Pancreas (tissue), 10 donors: ENCODE measurements around the gene PNPLA1. TPM values are rescaled to one million over a fixed set of nuclear protein-coding genes. Genes with fewer than 3 reads are reported as not detected.

Experiments used
- ATAC-seq, 4 donors: fragments of 200-7000 bp; cut with Tn5 transposase; one replicate each; pipeline versions ENCODE4 v1.8.0 to v1.9.1; 2020; ENCODE audit warnings: mild to moderate bottlenecking in 4 of 4, moderate library complexity in 4 of 4
- DNase-seq, 6 donors: peaks; one replicate each; pipeline ENCODE4 v3.0.0-alpha.2; 2020
- FAIRE-seq: peaks from 2 replicates; lab custom pipeline; 2012; peaks lifted over from hg19 to GRCh38; lab: Jason Lieb, UNC
- H3K27ac ChIP-seq, 4 donors: fragments of 200-600 bp; sonication (generic); 1 replicate in 3 of 4; 2 replicates in 1 of 4; pipeline versions ENCODE4 v1.5.0 to v1.8.0; 2020
- H3K27me3 ChIP-seq, 4 donors: fragments of 200-600 bp; one replicate each; pipeline ENCODE4 v1.8.0; 2021
- H3K36me3 ChIP-seq, 3 donors: fragments of 200-600 bp; sonication (generic) in 1 of 3; one replicate each; pipeline versions ENCODE4 v1.5.0 to v1.8.0; 2020 to 2021
- H3K4me1 ChIP-seq, 3 donors: fragments of 200-600 bp; one replicate each; pipeline ENCODE4 v1.8.0; 2021
- H3K4me3 ChIP-seq, 4 donors: fragments of 200-600 bp; sonication (generic) in 2 of 4; one replicate each; pipeline versions ENCODE4 v1.5.0 to v1.8.0; 2020 to 2021
- H3K9me3 ChIP-seq, 4 donors: fragments of 200-600 bp; one replicate each; pipeline ENCODE4 v1.8.0; 2021
- CTCF ChIP-seq, 4 donors: fragments of 200-600 bp; sonication (generic) in 3 of 4; IDR thresholded peaks; one replicate each; pipeline versions ENCODE4 v1.5.0 to v1.8.0; 2021; ENCODE audit warnings: antibody characterized with exemption in 4 of 4
- WGBS, 2 donors: extraction: QIAGEN DNeasy Blood & Tissue Kit; methylation state at CpG; one replicate each; pipeline ENCODE4 v1.1.7; 2013; 5-methylcytosine and 5-hydroxymethylcytosine counted together
- intact Hi-C, 3 donors: fragments of 100-400 bp; cut with DNase I; formaldehyde crosslinking; loops; one replicate each; pipeline versions ENCODE4 v1.11.1 to v1.14.2; 2022
- polyA plus RNA-seq, 2 donors: library from polyadenylated mRNA; stranded (reverse); fragments of 200-250 nt; gene quantifications; one replicate each; pipeline ENCODE4 v1.2.3, GENCODE V29; 2013
- total RNA-seq, 6 donors: library from RNA; stranded (reverse); fragmentation: NEBNext Ultra II Directional in 4 of 6; extraction: Animal tissue kit (Norgen Biotek cat#: 25700) in 4 of 6; gene quantifications; one replicate each; pipeline versions ENCODE4 v1.2.1 to v1.2.4, GENCODE V29; 2021 to 2023
- donor health status: healthy with polysubstance abuse.
- donor health status: DM: no; HTN: no; CAD: no; lungs with moderate emphysema.
- donor health status: DM: no; HTN: no; CAD: no.
- donor health status: control.
- donor health status: control.
- donor health status: Bipolar disorder and iron deficiency.
- donor health status: DM: yes; HTN: yes; CAD: no.
- donor health status: DM: no; HTN: no; CAD: no.
- donor health status: DM: no; HTN: no; CAD: no.
- donor health status: DM: yes; HTN: yes; CAD: no.

PNPLA1 gene
- total and polyA plus RNA-seq, 8 donors, result 0.12 TPM; not detected in 7

GRCh38 chr6:36314221-36315014 lies 44.6 kb downstream of the PNPLA1 start:
- Histone ChIP-seq H3K36me3 (no peaks in the 10 kb centered on the region), H3K9me3 (no peaks in the 10 kb centered on the region), H3K27ac (no peak overlapping the region), H3K27me3 (no peaks in the 10 kb centered on the region), H3K4me1 (peaks cover 0 to 6% (median 0%) of the 10 kb centered on the region in 3 donors), H3K4me3 (no peak overlapping the region)
- FAIRE-seq (no peak), DNase-seq (no peak), ATAC-seq (peak in 2 of 4 donors; percentile 28 to 49)
- no peak for TF ChIP-seq CTCF (IDR thresholded peaks at IDR 0.05)
- 82 to 86% methylated on average over 3 of the region's 3 CpGs for WGBS, 2 donors
- intact Hi-C loops, result no loop called here

GRCh38 chr6:36315921-36316320 lies 46.1 kb downstream of the PNPLA1 start:
- 77 to 81% methylated on average over 5 of the region's 5 CpGs for WGBS, 2 donors
- FAIRE-seq (no peak), ATAC-seq (peak in 2 of 4 donors; percentile 23 to 33), DNase-seq (no peak)
- H3K27me3 ChIP-seq, result no peaks in the 10 kb centered on the region
- peaks cover 0 to 7% (median 0%) of the 10 kb centered on the region in 3 donors for H3K4me1 ChIP-seq
- TF ChIP-seq CTCF (IDR thresholded peaks at IDR 0.05), result no peak
- H3K36me3 ChIP-seq, result no peaks in the 10 kb centered on the region
- H3K9me3 ChIP-seq, result no peaks in the 10 kb centered on the region
- intact Hi-C loops, result no loop called here
- no peak overlapping the region for H3K4me3 ChIP-seq
- no peak overlapping the region for H3K27ac ChIP-seq

- Histone ChIP-seq H3K4me3 (no peak overlapping the region), H3K4me1 (peaks cover 0 to 7% (median 0%) of the 10 kb centered on the region in 3 donors), H3K9me3 (no peaks in the 10 kb centered on the region), H3K27me3 (no peaks in the 10 kb centered on the region), H3K36me3 (no peaks in the 10 kb centered on the region), H3K27ac (no peak overlapping the region)
- no peak for ATAC-seq
- 86 to 89% methylated on average over 2 of the region's 2 CpGs for WGBS, 2 donors
- DNase-seq, result no peak
- FAIRE-seq, result no peak
- intact Hi-C loops, result no loop called here
- TF ChIP-seq CTCF (IDR thresholded peaks at IDR 0.05), result no peak
Measured at GRCh38 chr6:36317623-36318022, 47.8 kb downstream of the PNPLA1 start.

GRCh38 chr6:36318690-36319435 lies 49.0 kb downstream of the PNPLA1 start:
- DNase-seq (peak in 4 of 6 donors; percentile 46 to 64 (median 50)), ATAC-seq (peak; percentile 50 to 85 (median 76)), FAIRE-seq (no peak)
- intact Hi-C loops, result no loop called here
- H3K9me3 ChIP-seq, result no peaks in the 10 kb centered on the region
- H3K27ac ChIP-seq, result peak overlapping the region in 1 of 4 donors; percentile 5
- no peak overlapping the region for H3K4me3 ChIP-seq
- H3K4me1 ChIP-seq, result peaks cover 0 to 7% (median 0%) of the 10 kb centered on the region in 3 donors
- no peak for TF ChIP-seq CTCF (IDR thresholded peaks at IDR 0.05)
- WGBS, 2 donors, result 40 to 45% methylated on average over 6 of the region's 6 CpGs
- H3K27me3 ChIP-seq, result no peaks in the 10 kb centered on the region
- H3K36me3 ChIP-seq, result no peaks in the 10 kb centered on the region
